ENCODE measurements around the gene TRIAP1.

Gene TRIAP1

DNA sequence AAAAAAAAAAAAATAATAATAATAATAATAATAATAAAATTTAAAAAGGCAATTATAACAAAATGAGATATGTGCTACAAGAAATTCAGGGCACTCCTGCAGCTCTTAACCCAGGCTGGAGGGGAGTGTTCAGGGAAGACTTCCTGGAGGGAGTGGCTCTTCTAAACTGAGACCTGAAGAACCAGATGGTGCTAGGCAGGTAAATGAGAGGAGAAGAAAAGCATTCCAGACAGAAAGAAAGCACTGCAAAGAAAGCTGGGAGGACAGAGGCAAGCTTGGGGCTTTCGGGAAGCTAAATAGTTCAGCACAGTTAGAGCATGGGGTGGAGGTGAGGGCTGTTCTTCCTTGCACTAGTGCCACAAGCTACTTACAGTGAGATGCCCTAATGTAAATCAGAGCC, 33.3 kb upstream of the TRIAP1 start:
- ATAC-seq, result no peak
- TF ChIP-seq, protein P1, sequence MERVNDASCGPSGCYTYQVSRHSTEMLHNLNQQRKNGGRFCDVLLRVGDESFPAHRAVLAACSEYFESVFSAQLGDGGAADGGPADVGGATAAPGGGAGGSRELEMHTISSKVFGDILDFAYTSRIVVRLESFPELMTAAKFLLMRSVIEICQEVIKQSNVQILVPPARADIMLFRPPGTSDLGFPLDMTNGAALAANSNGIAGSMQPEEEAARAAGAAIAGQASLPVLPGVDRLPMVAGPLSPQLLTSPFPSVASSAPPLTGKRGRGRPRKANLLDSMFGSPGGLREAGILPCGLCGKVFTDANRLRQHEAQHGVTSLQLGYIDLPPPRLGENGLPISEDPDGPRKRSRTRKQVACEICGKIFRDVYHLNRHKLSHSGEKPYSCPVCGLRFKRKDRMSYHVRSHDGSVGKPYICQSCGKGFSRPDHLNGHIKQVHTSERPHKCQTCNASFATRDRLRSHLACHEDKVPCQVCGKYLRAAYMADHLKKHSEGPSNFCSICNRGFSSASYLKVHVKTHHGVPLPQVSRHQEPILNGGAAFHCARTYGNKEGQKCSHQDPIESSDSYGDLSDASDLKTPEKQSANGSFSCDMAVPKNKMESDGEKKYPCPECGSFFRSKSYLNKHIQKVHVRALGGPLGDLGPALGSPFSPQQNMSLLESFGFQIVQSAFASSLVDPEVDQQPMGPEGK (CRISPR knock-in tag; IDR thresholded peaks at IDR 0.05; ENCODE audit: borderline replicate concordance), result no peak
- TF ChIP-seq, protein P2, sequence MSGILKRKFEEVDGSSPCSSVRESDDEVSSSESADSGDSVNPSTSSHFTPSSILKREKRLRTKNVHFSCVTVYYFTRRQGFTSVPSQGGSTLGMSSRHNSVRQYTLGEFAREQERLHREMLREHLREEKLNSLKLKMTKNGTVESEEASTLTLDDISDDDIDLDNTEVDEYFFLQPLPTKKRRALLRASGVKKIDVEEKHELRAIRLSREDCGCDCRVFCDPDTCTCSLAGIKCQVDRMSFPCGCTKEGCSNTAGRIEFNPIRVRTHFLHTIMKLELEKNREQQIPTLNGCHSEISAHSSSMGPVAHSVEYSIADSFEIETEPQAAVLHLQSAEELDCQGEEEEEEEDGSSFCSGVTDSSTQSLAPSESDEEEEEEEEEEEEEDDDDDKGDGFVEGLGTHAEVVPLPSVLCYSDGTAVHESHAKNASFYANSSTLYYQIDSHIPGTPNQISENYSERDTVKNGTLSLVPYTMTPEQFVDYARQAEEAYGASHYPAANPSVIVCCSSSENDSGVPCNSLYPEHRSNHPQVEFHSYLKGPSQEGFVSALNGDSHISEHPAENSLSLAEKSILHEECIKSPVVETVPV (CRISPR knock-in tag; IDR thresholded peaks at IDR 0.05), result no peak
- no peak for TF ChIP-seq ZFP30 (CRISPR knock-in tag; IDR thresholded peaks at IDR 0.05)

DNA sequence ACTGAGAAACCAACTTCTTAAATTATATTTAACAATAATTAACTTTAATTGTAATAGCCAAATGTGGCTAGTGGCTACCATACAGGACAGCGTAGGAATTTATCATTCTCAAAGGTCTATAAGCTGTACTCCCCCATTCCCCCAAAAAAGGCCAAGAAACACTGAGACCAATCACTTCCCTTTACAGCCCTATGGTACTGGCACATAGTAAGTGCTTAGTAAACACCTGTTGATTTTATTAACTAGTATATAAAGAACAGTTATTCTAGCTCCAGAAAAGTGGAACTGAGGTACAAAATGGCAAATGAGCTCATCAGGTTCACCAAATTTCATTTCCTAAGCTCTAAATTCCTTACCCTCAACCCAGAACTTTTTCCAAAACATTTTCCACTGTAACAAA, 29.5 kb upstream of the TRIAP1 start:
- no peak for ATAC-seq
- TF ChIP-seq BACH2 (CRISPR knock-in tag; IDR thresholded peaks at IDR 0.05; ENCODE audit: borderline replicate concordance), result no peak
- TF ChIP-seq, protein P3, sequence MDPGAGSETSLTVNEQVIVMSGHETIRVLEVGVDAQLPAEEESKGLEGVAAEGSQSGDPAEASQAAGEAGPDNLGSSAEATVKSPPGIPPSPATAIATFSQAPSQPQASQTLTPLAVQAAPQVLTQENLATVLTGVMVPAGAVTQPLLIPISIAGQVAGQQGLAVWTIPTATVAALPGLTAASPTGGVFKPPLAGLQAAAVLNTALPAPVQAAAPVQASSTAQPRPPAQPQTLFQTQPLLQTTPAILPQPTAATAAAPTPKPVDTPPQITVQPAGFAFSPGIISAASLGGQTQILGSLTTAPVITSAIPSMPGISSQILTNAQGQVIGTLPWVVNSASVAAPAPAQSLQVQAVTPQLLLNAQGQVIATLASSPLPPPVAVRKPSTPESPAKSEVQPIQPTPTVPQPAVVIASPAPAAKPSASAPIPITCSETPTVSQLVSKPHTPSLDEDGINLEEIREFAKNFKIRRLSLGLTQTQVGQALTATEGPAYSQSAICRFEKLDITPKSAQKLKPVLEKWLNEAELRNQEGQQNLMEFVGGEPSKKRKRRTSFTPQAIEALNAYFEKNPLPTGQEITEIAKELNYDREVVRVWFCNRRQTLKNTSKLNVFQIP (CRISPR knock-in tag; IDR thresholded peaks at IDR 0.05; ENCODE audit: borderline replicate concordance, low read depth), result no peak
- TF ChIP-seq CSDC2 (CRISPR knock-in tag; IDR thresholded peaks at IDR 0.05), result no peak
- TF ChIP-seq, protein P4, sequence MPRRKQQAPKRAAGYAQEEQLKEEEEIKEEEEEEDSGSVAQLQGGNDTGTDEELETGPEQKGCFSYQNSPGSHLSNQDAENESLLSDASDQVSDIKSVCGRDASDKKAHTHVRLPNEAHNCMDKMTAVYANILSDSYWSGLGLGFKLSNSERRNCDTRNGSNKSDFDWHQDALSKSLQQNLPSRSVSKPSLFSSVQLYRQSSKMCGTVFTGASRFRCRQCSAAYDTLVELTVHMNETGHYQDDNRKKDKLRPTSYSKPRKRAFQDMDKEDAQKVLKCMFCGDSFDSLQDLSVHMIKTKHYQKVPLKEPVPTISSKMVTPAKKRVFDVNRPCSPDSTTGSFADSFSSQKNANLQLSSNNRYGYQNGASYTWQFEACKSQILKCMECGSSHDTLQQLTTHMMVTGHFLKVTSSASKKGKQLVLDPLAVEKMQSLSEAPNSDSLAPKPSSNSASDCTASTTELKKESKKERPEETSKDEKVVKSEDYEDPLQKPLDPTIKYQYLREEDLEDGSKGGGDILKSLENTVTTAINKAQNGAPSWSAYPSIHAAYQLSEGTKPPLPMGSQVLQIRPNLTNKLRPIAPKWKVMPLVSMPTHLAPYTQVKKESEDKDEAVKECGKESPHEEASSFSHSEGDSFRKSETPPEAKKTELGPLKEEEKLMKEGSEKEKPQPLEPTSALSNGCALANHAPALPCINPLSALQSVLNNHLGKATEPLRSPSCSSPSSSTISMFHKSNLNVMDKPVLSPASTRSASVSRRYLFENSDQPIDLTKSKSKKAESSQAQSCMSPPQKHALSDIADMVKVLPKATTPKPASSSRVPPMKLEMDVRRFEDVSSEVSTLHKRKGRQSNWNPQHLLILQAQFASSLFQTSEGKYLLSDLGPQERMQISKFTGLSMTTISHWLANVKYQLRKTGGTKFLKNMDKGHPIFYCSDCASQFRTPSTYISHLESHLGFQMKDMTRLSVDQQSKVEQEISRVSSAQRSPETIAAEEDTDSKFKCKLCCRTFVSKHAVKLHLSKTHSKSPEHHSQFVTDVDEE (CRISPR knock-in tag; IDR thresholded peaks at IDR 0.05), result no peak
- TF ChIP-seq TCF4 (CRISPR knock-in tag; IDR thresholded peaks at IDR 0.05; ENCODE audit: borderline replicate concordance), result no peak
- TF ChIP-seq, protein P1 (CRISPR knock-in tag; IDR thresholded peaks at IDR 0.05; ENCODE audit: borderline replicate concordance), result no peak
- no peak for TF ChIP-seq ARNTL (CRISPR knock-in tag; IDR thresholded peaks at IDR 0.05; ENCODE audit: borderline replicate concordance, low read depth)
- TF ChIP-seq CREB5 (CRISPR knock-in tag; IDR thresholded peaks at IDR 0.05; ENCODE audit: low read depth), result no peak
- TF ChIP-seq ESRRG (CRISPR knock-in tag; IDR thresholded peaks at IDR 0.05), result no peak
- TF ChIP-seq ISL1 (CRISPR knock-in tag; IDR thresholded peaks at IDR 0.05), result no peak
- no peak for TF ChIP-seq ZFP30 (CRISPR knock-in tag; IDR thresholded peaks at IDR 0.05)
- TF ChIP-seq ZFP3 (CRISPR knock-in tag; IDR thresholded peaks at IDR 0.05), result no peak
- no peak for TF ChIP-seq TOX (CRISPR knock-in tag; IDR thresholded peaks at IDR 0.05; ENCODE audit: borderline replicate concordance)
- no peak for TF ChIP-seq PPARA (CRISPR knock-in tag; IDR thresholded peaks at IDR 0.05; ENCODE audit: borderline replicate concordance)
- TF ChIP-seq SNAI2 (CRISPR knock-in tag; IDR thresholded peaks at IDR 0.05), result no peak
- no peak for TF ChIP-seq ZNF565 (CRISPR knock-in tag; conservative IDR thresholded peaks at IDR 0.05; ENCODE audit: low read depth)

GRCh38 chr12:120474616-120474960, 28.4 kb upstream of the TRIAP1 start:
- peak; percentile 66 for ATAC-seq
- TF ChIP-seq, protein P4 (CRISPR knock-in tag; IDR thresholded peaks at IDR 0.05), result no peak
- TF ChIP-seq, protein P3 (CRISPR knock-in tag; IDR thresholded peaks at IDR 0.05; ENCODE audit: borderline replicate concordance, low read depth), result no peak
- TF ChIP-seq ESRRG (CRISPR knock-in tag; IDR thresholded peaks at IDR 0.05) (no peak), SNAI2 (CRISPR knock-in tag; IDR thresholded peaks at IDR 0.05) (no peak), ZNF565 (CRISPR knock-in tag; conservative IDR thresholded peaks at IDR 0.05; ENCODE audit: low read depth) (no peak), CREB5 (CRISPR knock-in tag; IDR thresholded peaks at IDR 0.05; ENCODE audit: low read depth) (no peak)
- TF ChIP-seq, protein P2 (CRISPR knock-in tag; IDR thresholded peaks at IDR 0.05), result no peak

Measured in SK-N-SH treated with all-trans-retinoic acid at 6 μM for 48 hours (cell line).